DMS153 (cell line): Measurements from ENCODE around the gene LETM1.

Experiments used
- DNase-seq: peaks from one replicate; lab custom pipeline; 2025; lab: John Stamatoyannopoulos, UW

LETM1 gene

GRCh38 chr4:1778642-1779392 is 77.1 kb downstream of the LETM1 start:
- no peak for DNase-seq

- DNase-seq = no peak
Measured at GRCh38 chr4:1777822-1778641, 77.9 kb downstream of the LETM1 start.

GRCh38 chr4:1776521-1777161 is 79.3 kb downstream of the LETM1 start:
- no peak for DNase-seq

GRCh38 chr4:1775731-1776500 is 80.0 kb downstream of the LETM1 start:
- DNase-seq = no peak

GRCh38 chr4:1773754-1774153 is 82.2 kb downstream of the LETM1 start:
- no peak for DNase-seq

- no peak for DNase-seq
Measured at GRCh38 chr4:1772853-1773538, 83.0 kb downstream of the LETM1 start.

- DNase-seq = no peak
Measured at GRCh38 chr4:1771555-1772305, 84.2 kb downstream of the LETM1 start.

- DNase-seq = no peak
Measured at GRCh38 chr4:1770791-1771231, 85.1 kb downstream of the LETM1 start.

GRCh38 chr4:1770245-1770644 is 85.7 kb downstream of the LETM1 start:
- DNase-seq = no peak

- no peak for DNase-seq
Measured at GRCh38 chr4:1769692-1770091, 86.3 kb downstream of the LETM1 start.

GRCh38 chr4:1768367-1769034 is 87.5 kb downstream of the LETM1 start:
- DNase-seq = no peak

- no peak for DNase-seq
Measured at GRCh38 chr4:1767770-1768366, 88.1 kb downstream of the LETM1 start.

- DNase-seq = no peak
Measured at GRCh38 chr4:1767061-1767769, 88.7 kb downstream of the LETM1 start.

- DNase-seq = no peak
Measured at GRCh38 chr4:1766106-1767060, 89.6 kb downstream of the LETM1 start.

GRCh38 chr4:1765409-1766072 is 90.4 kb downstream of the LETM1 start:
- no peak for DNase-seq

- DNase-seq = no peak
Measured at GRCh38 chr4:1764670-1765069, 91.3 kb downstream of the LETM1 start.

- DNase-seq = no peak
Measured at GRCh38 chr4:1763550-1764080, 92.3 kb downstream of the LETM1 start.
